Inflammatory macrophage treated with lipopolysaccharide for 4 hours (primary cell): Measurements from ENCODE around the gene RASGRP3.
A peak's percentile ranks its signal among the peaks of the same experiment; 100 is the strongest.

Experiments used
- DNase-seq: peaks from one replicate; pipeline ENCODE4 v3.0.0-alpha.2; 2020

Gene RASGRP3

DNA sequence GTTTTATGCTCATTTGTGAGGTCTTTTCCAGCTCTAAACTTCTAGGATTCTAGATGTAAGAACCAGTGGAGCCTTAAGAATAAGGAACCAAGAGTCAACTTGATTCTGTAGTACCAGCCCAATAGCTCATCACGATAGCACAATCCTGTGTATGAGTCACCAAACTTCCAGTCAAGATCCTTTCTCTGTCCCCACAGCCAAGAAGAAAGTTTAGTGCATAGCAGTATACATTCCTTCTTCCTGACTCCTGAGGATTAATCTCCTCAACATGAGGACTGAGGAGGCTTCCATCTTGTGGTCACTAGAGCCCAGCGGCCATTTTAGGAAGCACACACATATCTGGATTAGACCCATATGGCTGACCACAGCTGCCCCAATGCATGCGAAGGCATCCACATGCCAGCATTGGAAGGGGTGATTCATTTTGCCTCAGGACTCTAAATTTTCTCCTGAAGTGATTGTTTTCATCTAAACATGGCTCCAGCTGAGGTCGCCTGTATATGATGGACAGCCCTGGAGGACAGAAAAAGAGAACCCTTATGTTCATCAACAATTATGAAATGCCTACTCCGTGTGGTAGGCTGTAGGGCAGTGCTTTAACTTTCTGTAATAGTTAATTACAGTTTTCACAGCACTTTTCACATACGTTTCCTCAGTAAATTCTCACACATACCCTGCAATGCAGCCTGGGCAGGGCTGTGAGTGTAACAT, 53.5 kb downstream of the RASGRP3 start:
- peak; percentile 46 for DNase-seq

DNA sequence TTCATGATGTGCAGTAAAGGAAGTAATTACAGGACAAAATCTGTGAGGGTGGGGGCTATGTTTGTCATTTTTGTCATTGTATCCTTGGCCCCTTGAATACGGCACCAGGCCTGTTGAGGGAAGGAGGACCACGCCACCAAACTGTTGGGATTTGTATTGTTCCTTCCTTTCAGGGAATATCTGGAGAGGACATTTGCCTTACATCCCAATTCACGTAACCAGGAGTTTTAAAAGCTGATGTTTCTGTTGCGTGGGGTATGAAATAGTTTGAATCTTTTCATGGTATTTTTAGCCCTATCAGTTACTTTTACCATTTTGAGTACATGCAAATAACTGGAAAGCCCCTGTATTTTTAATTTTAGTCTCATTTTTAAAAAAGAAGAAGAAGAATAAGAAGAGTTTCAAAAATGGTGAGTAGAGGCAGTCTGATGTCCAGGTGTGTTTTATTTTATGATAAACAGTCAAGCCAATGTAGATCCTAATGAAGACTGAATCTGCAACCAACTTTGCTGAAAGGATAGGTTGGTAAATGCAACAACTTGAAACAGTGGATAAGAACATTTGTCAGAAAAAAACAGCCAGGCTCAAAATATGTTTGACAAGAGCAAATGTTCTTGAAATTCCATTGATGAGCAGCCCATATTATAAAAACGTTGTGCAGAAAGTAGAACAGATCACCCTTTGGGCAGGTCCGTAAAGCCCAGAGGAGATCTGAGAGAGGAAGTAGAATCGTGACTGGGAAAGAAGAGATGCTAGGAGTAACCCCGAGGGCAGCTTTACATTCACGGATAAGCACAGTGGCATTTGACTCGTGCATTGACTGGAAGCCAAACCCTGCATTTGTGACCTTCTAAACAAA, 54.5 kb downstream of the RASGRP3 start:
- no peak for DNase-seq

DNA sequence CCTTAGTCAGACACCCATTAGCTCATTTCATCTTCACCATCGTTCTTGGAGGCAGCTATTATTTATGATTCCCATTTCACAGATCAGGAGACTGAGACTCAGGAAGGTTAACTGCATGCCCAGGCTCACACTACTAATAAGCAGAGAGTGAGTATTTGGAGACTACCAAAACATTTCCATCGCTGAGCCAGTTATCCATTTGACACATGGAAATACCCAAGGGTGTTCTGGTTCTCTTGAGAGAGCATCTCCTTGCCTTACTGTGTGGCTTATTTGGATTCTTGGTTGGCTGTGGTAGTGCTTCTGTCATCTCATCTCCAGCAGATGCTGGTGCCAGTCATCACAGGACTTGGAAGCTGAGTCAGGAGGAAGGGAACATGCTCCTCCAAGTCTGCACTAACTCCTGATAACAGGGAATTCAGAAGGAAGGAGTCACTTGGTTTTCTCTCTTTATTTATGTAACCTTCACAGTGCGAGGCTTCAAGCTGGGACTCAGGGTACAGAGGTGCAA, 55.2 kb downstream of the RASGRP3 start:
- DNase-seq: no peak

DNA sequence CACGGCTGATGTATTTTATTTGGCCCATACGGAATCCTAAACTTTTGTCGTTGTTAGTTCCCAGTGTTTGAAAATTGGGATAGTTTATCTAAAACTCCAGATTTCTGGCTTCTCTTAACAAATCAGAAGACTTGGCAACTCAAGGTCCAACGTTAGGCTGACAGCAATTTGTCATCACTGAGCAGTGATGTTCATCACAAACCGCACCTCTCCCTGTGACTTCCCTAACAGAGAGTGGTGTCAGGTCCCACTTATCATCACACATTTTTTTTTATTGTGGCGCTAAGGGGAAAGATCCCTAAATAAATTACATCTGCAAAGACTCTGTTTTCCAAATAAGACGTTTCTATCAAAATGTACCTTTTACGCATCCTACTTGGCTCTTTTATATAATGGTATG, 55.7 kb downstream of the RASGRP3 start:
- no peak for DNase-seq

DNA sequence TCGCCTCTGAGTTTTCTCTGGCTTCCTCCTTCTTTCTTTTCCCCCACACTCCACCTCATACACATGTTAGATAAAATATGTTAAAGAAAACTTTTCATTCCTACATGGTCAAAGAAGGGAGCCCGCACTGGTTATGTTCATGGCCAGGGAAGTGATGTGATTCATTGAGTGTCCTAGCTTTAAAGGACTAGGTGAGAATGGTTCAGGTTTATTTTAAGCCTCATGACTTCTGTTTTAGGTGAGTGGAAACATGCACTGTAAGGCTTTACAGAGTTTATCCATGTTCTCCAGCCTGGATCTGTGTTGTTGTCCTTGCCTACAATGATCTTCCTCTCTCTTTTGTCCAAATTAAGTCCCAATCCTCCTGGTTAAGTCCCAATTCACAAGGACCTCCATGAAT, 56.5 kb downstream of the RASGRP3 start:
- DNase-seq: no peak

DNA sequence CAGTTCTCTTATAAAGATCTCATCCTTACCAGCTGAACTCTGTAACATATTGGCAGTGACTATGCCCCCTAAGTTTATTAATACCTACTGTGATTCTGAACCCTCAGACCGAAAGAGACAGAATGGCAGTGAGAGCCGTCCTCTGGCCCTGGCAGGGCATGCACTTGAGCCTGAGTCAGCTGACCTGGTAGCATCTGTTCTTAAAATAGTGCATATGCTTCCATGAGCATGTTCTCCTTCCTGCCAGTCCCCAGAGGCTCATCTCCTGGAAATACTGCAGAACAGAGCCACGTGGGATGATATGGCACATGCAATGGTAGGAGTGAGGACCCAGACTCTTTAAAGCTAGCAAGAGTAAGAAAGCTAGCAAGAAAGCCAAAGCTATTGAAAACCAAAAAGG, 59.0 kb downstream of the RASGRP3 start:
- DNase-seq: no peak

DNA sequence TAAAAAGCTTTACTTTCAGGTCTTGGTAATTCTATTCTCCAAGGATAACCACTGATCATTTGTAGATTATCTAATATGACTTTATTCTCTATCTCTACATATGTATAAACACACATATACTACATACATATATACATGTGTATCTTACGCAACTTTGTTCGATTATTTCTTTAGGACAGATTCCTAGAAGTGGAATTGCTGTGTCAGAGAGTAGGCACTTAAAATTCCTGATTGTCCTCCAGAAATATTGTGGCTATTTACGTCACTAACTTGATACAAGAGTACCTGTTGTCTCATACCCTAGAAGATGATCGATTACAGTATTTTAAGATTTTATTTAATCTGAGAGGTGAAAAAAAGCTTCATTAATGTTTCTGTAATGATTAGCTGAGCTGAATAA, 64.8 kb downstream of the RASGRP3 start:
- no peak for DNase-seq

DNA sequence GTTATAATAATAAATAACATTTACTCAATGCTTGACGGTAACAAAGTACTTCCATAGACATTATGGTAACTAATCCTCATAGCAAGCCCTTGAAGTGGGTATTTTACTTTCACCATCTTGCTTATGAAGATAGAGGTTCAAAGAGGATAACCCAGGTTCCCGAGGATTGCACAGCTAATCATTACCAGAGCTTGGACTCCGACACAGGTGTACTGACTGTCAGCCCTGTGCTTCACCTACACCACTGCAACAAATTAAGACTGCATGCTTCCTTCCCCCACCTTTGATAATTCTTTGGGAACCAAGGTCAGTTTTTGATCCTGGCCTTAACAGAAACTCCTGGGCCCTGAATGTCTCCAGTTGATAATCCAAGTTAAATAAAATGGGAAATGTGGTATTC, 73.8 kb downstream of the RASGRP3 start:
- no peak for DNase-seq

DNA sequence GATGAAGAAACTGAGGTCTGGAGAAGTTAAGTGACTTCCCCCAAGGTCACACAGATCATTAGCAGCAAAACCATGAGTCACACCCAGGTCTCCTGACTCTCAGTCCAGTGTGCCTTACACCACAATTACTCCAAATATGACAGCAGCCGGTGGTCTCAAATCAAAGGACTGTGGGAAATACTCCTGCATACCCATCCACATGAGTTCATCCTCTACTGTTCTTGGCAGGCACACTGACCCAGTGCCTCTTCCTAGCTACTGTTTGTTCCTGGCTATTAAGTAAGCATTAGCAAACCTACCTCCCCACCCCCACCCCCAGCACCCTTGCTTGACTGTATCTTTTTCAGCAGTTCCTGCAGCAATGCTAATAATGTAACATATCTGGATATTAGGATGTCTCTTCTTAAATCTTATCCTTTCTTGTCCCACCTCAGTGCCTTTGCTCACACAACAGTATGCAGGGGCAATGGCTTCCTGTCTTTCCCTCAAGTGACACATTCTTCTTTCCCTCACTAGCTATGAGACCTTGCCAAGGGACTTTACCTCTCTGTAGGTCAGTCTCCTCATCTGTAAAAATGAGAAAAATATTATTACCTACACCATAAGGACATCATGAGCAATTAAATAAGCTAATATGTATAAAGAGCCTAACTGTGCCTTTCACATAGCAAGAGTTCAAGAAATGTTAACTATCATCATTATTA, 76.5 kb downstream of the RASGRP3 start:
- DNase-seq: peak; percentile 89

DNA sequence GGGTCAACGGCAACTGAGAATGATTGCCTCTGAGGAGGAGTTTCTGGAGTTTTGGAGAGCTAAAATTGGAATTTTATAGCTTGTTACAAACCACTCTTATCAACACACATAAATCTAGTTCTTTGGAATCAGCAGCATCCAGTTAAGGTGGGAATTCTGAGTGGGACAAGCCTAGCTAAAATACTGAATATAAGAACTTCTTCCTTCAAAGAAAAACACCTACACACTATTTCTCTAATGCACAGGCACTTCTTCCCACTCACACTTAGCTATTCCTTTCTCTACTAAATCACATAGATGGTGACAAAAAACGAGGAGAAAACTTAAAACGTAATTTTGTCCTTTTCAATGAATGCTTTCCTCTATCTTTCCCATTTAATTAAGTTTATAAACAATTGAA, 79.2 kb downstream of the RASGRP3 start:
- DNase-seq: no peak

DNA sequence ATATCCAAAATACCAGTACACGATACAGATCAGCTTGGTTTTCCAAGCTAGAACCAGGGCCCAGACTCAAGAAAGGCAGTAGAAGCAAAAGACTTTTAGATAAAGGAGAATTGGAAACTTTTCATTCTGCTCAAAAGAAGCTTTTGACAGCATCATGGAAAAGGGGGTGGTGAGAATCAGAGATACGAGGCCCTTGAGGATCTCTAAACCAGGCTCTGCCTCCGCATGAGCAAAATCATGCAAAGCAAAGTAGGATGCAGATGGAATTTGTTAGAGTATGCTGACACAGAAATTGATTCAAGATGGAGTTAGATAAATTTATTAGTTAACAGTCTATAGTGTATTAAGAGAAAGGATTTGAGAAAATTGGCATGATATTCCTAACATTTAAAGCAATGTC, 82.9 kb downstream of the RASGRP3 start:
- DNase-seq: no peak

DNA sequence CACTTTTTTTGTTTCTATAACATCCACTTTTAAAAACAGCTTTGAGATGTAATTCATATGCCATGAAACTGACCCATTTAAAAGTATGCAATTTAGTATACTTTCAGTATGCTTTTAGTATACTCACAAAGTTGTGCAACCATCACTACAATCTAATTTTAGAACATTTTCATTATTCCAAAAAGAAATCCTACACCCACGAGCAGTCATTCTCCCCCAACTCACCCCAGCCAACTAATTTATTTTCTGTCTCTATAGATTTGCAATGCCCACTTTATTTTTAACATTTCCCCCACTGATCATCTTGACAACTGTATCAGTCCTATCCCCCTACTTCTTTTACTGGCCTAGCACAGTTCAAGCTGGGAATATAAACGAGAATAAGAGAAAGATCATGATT, 83.6 kb downstream of the RASGRP3 start:
- no peak for DNase-seq

DNA sequence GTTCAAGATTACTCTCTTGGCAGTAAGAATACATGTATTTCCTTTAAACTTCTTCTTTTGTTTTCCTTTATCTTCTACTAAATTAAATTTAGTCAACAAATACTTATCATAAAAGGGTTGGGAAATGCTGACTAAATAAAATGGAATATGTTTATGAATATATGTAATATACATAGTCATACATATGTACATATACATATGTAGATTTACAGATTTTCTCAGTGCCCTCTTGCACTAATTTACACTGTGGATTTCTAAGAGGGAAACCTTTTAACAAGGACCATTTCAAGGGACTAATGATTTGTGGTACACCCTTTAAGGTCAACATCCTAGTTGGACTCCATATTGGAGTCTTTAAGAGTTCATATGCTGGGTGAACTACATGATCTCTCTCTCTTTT, 85.4 kb downstream of the RASGRP3 start:
- DNase-seq: no peak

DNA sequence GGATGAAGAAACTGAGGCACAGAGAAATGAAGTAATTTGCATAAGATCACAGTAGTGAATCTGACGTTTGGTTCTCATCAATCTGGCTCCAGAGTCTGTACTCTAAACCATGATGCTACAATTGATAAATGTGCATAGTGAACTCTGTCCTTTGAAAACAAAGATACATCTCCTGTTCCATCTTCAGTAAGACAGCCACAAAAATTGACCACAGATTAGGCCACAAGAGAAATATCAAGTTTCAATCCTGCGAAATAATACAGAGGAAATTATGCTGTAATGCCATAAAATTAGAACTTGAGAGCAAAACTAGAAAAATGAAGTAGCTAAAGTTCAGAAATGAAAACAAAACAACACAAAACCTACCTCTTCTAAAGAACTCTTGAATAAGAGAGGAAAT, 94.2 kb downstream of the RASGRP3 start:
- no peak for DNase-seq

DNA sequence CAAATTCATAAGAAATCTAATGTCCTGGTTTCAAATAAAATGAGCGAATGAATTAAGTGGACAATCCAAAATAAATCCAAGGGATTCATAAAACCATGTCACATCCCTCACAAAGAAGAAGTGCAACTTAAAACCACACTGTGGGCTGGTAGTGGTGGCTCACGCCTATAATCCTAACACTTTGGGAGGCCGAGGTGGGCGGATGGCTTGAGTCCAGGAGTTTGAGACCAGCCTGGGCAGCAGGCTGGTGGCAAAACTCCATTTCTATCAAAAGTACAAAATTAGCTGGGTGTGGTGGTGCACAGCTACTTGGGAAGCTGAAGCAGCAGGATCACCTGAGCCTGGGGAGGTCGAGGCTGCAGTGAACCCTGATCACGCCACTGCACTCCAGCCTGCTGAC, 97.2 kb downstream of the RASGRP3 start:
- peak; percentile 9 for DNase-seq

DNA sequence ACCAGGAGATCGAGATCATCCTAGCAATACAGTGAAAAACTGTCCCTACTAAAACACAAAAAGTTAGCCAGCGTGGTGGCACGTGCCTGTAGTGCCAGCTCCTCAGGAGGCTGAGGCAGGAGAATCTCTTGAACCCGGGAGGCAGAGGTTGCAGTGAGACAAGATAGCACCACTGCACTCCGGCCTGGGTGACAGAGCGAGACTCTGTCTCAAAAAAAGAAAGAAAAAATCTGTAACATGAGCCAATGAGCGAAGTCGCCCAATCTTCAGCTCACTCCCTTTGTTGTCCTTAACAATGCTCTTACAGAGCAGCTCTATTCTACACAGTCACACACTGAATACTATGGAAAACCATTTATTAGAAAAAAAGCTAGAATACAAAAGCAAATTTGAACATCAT, 100.6 kb downstream of the RASGRP3 start:
- DNase-seq: no peak

DNA sequence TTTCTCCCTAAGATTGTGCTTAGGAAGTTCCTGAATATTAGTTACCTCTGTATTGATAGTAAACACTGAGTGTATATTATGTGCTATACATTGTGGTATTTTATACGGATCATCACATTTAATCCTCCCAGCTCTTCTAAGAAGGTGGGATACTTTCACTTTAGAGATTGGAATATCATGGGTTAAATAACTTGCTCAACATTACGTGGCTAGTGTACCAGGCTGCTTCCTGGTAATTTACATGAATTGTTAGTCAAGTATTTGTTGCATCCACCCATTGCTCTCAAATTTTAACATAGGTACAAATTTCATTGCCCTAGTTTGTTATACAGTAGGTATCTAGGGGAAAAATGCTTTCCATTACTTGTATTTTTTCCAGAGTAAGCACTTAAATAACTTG, 101.2 kb downstream of the RASGRP3 start:
- no peak for DNase-seq

DNA sequence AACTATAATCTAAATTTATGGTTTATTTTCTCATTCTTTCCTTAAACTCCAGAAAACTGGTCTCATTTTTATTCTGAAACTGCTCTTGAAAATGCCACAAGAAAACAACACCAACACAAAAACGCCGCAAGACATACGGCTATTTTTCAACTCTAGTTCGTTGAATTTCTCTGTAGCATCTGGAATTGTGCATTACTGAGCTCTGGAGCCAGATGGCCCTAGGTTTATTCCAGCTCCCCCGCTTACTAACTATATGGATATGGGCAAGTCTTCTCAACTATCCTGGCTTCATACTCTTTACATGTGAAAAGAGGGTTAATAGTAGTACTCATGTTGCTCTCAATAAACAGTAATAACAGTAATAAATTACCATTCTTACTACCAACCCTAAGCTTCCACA, 102.8 kb downstream of the RASGRP3 start:
- no peak for DNase-seq

DNA sequence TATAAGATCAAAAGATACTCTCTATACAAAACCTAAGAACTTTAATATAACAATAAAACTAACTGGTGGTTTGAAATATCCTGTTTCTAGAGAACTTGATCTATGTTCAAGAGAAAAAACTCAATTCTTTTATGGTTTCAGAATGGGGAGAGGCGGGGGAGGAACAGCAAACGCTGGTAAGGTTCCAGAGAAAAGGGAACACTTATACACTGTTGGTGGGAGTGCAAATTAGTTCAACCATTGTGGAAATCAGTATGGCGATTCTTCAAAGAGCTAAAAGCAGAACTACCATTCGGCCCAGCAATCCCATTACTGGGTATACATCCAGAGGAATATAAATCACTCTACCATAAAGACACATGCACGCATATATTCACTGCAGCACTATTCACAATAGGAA, 105.4 kb downstream of the RASGRP3 start:
- peak; percentile 37 for DNase-seq

DNA sequence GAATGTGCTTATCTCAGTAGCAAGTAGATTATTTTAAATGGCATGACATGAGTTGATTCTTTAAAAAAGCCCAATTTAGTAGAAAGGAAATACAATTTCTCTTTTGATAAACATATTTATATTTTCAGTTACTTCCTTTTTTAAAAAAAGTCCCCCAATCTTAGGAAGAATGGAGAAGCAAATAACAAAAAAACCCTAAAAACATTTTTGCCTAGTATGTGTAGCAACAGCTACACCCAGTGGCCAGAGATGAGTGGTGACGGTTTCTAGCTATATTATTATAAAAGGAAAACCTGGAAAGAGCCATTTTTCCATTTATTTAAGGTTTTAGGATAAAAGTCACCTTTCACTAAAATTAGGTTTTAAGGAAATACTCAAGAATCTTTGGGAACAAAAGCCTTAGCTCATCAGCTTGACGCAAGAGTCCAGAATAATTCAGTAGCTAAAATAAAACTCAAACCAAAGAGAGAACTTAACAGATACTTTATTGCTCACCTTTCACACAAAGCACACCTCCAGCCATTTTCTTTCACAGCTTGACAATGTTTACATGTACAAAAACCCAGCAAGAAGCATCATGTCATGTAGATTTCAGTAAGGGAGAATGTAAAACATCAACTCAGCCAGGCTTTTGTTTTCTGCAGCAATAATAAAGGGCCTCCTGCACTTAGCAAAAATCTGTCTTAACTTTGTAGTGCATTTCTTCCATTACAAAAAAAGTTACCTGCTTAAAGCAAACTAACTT, 106.9 kb downstream of the RASGRP3 start:
- DNase-seq: peak; percentile 60

DNA sequence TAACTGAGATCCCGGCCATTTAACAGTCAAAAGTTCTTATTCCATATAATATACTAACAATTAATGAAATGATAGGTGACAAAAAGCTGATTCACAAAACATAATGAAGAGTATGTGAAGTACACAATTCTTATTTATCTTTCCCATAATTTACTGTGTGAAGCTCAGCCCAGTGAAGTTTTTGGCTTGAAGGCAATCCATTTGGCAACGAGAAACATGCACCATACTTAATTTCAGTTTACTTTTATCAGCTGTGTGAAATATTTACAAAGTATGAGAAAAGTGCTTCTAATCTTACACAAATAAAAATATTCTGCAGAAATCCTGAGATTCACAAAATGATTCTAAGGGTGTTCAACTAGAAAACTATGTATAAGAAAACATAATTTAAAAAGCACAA, 110.3 kb downstream of the RASGRP3 start:
- no peak for DNase-seq

DNA sequence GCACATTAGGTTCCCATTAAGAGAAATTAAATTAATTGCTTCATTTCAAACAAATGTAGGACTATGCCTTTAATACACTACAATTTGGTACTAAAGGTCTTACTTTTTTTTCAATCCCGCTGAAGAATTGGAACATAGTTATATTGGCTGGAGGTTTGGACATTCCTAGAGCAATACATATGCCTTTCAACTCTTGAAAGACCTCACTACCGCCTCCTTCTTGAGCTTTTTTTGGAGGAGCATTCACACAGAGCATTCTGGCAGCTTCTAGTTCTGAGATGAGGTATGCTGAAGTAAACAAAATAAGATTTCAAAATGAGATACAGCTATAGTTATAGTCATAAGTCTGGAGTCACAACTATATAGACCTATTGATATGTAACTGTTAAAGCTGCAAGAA, 111.8 kb downstream of the RASGRP3 start:
- DNase-seq: no peak

DNA sequence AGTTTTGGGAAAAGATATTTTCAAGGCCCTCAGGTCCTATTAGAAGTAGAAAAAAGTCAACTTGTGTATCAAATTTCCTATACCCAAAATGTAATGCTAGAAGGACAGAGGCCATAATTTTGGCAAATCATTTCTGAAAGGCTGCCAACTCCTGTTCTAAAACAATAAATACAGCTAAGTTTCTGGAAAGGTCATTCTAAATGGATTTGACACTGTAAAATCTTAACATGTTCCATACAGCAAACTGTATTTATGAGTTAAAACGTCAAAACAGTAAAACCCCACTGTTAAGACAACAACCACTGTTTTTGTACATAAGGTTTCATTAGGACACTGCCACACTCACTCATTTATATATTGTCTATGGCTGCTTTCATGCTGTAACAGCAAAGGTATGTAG, 113.0 kb downstream of the RASGRP3 start:
- DNase-seq: no peak
